GM19455 (cell line): ENCODE measurements around the gene VPS37D.
"Not testable (repeated sequence)": the region's sequence is repeated elsewhere in the genome, so short reads cannot be mapped to it uniquely, and the experiment has no call there.

Experiments used
- ATAC-seq: cut with Tn5 transposase; IDR thresholded peaks from one replicate; pipeline ENCODE4 v1.9.1; 2021; ENCODE audit not compliant: unreplicated experiment

VPS37D gene

GRCh38 chr7:73705551-73705920 lies 37.9 kb downstream of the VPS37D start:
- no peak for ATAC-seq

GRCh38 chr7:73706126-73707044 lies 38.8 kb downstream of the VPS37D start:
- no peak for ATAC-seq

DNA sequence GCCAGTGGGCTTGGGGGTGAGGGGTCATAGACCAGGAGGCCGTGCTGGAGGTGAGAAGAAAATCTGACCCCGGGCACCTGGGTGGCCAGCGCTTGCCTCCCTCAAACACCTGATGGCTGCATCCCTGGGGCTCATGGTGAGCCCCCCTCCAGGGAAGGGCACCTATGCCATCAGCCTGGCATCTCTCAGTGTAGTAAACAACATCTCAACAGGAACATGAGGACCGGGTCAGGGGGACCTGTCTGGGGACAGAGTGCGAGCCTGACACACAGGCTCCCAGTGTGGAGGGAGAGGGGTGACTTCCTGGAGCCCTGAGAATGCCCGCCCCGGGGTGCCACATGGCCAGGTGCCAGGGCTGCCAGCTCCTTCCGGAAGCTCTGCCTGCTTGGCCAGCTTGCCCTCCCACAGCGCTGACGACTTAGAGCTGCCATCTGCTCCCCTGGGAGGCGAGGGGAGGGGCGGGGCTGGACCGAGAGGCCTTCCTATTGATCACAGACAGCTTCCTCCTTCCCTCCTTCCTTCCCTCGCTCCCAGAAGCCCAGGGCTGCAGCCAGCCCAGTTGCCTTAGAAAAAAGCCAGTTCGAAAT lies 39.5 kb downstream of the VPS37D start:
- no peak for ATAC-seq

GRCh38 chr7:73708961-73709549 lies 41.4 kb downstream of the VPS37D start:
- ATAC-seq: no peak

GRCh38 chr7:73712773-73713172 lies 45.1 kb downstream of the VPS37D start:
- ATAC-seq: no peak

- not testable (repeated sequence) for ATAC-seq
These were observed 45.7 kb downstream of the VPS37D start for GRCh38 chr7:73713319-73713718.

GRCh38 chr7:73715648-73716317 lies 48.2 kb downstream of the VPS37D start:
- ATAC-seq: no peak

GRCh38 chr7:73716318-73716890 lies 48.8 kb downstream of the VPS37D start:
- no peak for ATAC-seq

- no peak for ATAC-seq
These were observed 49.6 kb downstream of the VPS37D start for GRCh38 chr7:73717025-73717807.

- ATAC-seq: no peak
These were observed 50.4 kb downstream of the VPS37D start for GRCh38 chr7:73717991-73718405.

DNA sequence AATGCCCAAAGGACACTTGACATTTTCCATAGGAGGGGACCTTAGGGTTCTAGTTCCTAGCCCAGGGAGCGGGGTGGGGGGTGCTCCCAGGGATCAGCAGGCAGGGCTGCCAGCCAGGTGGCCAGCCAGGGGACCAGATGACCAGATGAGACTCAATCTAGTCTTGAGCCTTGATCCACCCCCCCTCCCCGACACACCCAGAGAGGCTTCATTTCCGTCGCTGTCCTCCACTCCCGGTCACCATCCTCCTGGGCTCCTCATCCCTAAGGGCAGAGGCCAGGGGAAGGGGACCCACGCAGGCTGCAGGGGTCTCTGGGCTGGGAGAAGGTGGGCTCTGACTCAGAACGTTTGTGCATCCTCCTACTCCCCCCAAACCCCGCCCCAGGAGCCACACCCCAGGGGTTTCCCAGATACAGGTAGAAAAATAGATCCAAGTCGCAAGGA lies 50.8 kb downstream of the VPS37D start:
- no peak for ATAC-seq

DNA sequence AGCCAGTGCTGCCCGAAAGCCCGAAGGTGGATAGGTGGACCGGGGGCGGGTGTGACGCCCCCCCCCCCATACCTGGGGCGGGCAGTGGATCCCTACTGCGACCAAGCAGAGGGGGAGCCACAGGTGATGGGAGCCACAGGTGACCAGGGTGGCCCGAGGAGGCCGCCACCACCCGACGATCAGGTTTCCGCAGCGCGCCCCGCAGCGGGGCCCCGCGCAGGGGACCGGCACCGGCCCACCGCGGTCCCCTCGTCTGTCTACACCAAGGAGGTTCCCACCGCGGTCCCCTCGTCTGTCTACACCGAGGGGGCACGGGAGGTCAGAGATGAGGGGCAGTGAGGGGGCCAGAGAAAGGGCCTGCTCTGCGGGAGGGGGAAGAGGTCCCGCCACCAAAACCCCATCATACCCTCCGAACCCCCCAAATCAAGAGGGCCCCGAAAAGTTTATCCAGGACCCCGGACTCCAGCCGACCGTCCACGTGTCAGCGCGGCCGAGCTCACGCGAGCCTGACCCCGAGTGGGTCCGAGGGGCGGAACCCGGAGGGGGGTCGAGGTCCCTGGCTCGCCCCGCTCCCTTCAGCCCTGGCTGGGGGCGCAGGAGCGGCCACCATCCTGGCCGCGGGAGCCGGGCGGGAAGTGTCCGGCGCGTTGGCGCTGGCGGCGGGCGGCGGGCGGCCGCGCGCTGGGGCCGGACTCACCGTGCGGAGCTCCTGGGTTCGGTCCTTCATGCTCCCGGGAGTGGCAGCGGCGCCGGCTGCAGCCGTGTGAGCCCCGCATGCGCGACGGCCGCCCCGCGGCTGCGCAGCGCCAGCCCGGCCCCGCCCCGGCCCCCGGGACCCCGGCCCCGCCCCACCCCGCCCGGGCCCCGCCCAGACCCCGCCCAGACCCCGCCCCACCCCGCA lies 51.5 kb downstream of the VPS37D start, which contains the start of gene STX1A:
TSS of gene STX1A (minus strand) at position 765 of the 901 bp plus-strand sequence. CDS start at position 727, 38 bp downstream.
- ATAC-seq: peak; percentile 66

GRCh38 chr7:73719806-73720169 lies 52.2 kb downstream of the VPS37D start:
- no peak for ATAC-seq

- ATAC-seq: not testable (repeated sequence)
These were observed 52.8 kb downstream of the VPS37D start for GRCh38 chr7:73720443-73720842.

DNA sequence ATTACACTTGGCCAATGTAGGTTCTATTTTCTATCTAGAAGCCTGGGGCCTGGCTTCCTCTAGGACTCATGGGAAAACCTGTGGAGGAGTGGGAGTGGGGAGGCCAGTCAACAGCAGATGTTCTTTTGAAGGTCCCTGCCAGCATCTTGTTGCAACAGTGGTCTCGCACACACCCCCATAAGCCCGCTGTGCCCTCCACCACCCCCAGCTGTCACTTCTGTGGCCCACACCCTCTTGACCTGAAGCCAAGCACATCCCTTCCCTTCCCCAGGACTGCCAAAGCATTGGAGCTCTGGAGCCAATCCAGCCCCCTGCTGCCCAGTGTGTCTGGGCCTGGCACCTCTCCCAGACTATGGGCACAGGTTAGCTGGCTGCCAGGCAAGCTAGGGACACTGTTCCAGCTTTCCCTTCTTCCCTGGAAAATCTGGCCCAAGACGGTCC lies 53.8 kb downstream of the VPS37D start:
- ATAC-seq: no peak
